Measurements from ENCODE around the gene SIK1.

Gene SIK1

DNA sequence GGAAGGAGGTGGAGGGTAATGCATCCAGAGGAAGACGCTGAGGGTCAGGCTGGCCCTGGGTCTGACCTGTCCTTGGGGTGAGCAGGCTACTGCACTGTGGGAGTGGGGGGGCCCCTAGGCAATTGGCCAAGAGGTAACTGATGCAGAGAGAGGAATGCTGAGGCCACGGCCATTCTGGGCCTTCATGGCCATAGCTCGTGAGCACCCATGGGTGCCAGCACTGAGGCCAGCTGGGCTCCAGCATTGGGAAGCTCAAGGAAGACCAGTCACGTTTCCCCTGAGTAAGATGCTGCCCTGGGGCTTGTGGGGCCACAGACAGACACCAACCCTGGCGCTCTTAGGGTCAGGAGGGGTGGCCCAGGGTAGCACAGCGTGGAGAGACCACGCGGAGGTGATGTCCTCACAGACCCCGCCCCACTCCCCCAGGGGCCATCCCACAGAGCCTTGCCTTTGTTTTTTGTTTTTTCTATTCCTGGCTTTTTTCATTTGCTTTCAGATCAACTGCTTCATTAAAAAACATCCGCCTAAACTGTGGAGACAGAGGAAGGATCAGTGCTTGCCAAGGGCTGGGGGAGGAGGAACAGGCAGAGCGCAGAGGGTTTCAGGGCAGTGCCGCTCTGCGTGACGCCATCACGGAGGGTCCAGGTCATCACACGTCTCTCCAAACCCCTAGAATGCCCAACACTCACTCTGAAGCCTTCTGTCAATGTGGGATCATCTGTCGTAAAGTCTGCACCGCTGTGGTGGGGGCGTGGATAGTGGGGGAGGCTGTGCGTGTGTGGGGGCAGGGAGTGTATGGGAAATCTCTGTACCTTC is 61.1 kb downstream of the SIK1 start:
- DNase-seq, result no peak

DNA sequence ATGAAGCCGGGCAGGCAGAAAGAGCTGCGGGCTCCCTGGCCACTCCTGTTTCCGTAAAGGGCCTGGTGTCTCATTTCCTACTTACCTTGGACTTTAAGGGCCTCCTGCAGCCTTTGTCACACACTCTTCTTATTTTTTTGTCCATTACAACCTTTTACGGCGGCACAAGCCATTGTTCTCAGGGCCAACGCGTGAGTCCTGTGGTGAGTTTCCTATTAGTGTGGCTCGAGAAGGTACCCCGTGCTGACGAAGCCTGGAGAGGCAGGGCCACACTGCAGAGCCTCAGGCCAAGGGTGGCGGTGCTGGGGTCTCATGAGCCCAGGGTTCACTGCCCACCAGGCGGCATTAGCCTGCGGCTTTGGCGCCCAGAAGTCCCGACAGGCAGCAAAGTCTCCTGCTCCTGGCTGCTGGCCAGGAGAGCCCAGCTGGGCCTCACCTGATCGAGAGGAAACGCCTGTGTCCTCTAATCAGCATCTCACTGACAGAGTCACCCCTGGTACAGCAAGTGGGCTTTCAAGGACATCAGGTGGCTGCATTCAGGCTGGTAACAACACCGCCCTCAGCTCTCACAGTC is 62.0 kb downstream of the SIK1 start:
- no peak for DNase-seq

Measured in cerebellar nuclear complex (tissue), 1 donor.